ENCODE data around the gene PPP1R13B. TPM values are rescaled to one million over a fixed set of nuclear protein-coding genes. Genes with fewer than 3 reads are reported as not detected.

Gene PPP1R13B
- 6.6 and 9.5 TPM in 2 replicates for total RNA-seq

DNA sequence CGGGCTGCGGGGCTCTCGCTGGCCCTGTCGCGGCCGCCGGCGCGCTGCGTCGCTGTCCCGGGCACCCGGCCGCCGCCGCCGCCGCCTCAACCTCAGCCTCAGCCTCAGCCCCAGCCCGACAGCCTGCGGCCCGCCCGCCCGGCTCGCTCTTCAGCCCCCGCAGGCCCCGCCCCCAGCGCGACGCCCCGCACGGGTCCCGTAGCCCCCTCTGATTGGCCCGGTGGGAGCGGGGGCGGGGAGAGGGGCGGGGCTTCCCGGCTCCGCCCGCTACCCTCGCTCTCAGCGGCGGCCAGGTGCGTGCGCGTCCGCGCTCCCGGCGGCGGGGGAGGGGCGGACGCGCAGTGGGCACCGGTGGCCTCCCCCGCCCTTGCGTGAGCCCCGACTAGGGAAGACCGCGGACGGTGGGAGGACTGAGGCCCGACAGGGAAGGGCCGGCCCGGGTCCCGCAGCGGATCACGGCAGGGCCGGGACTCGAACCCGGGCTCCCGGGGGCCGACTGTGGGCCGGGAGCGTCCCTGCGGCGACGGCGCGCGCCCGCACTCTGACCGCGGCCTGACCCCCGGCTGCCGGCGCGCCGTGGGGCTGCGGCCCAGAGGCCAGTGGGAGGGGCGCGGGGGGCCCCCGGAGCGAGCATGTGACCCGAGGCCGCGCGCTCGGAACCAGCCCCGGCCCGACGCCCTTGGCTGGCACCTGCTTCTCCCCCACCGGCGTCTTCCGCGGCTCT lies at the start of gene PPP1R13B:
TSS of gene PPP1R13B (minus strand) at position 125 of the 724 bp plus-strand sequence. CDS start 268 bp downstream, outside the sequence.

GRCh38 chr14:103715052-103716000 lies 132.0 kb downstream of the PPP1R13B start, which contains the start of the genes XRCC3 and ZFYVE21:
Gene XRCC3 (minus strand): TSS chr14:103715451. CDS start chr14:103711087, 4,364 bp downstream.
Gene ZFYVE21 (plus strand): TSS chr14:103715810. CDS start chr14:103715842, 32 bp downstream.

Other genes starting within 250 kb of the PPP1R13B start
- gene KLC1, start 218.4 kb downstream of the PPP1R13B start, total RNA-seq = 157 TPM in 2 replicates
- gene XRCC3, start 132.1 kb downstream of the PPP1R13B start, total RNA-seq = 34.8 and 38.9 TPM in 2 replicates
- gene ZFYVE21, start 131.8 kb downstream of the PPP1R13B start, total RNA-seq = 85.5 and 90.7 TPM in 2 replicates
- 0.74 and 0.92 TPM in 2 replicates for gene TDRD9, start 80.9 kb upstream of the PPP1R13B start, total RNA-seq
- not detected in 2 replicates for gene RD3L, start 95.0 kb upstream of the PPP1R13B start, total RNA-seq
- gene ASPG, start 238.1 kb upstream of the PPP1R13B start, total RNA-seq = 1.8 TPM in 1 of 2 replicates, not detected in the other